Adipocyte (in vitro differentiated cells): ENCODE measurements around the gene SBF1.

ENCODE experiments used
- DNase-seq: peaks from one replicate; pipeline ENCODE4 v3.0.0-alpha.2; 2015; ENCODE audit warnings: low read depth
- H3K27me3 ChIP-seq: replicated peaks from 2 replicates; pipeline ENCODE4 v1.7.0; 2013; ENCODE audit warnings: mild to moderate bottlenecking, low read length, moderate library complexity; ENCODE audit not compliant: control insufficient read depth, insufficient read depth
- H3K36me3 ChIP-seq: 2 replicates; pipeline ENCODE4 v1.7.0; 2013; ENCODE audit warnings: low read length, mild to moderate bottlenecking, moderate library complexity; ENCODE audit not compliant: control insufficient read depth, insufficient read depth, severe bottlenecking
- H3K4me1 ChIP-seq: 2 replicates; pipeline ENCODE4 v1.7.0; 2013; ENCODE audit warnings: mild to moderate bottlenecking, low read length, moderate library complexity; ENCODE audit not compliant: control insufficient read depth, insufficient read depth
- H3K4me3 ChIP-seq: 2 replicates; pipeline ENCODE4 v1.7.0; 2013; ENCODE audit warnings: mild to moderate bottlenecking, low read length, moderate library complexity
- H3K9ac ChIP-seq: 2 replicates; pipeline ENCODE4 v1.7.0; 2013; ENCODE audit warnings: mild to moderate bottlenecking, low read length, moderate library complexity
- H3K9me3 ChIP-seq: 2 replicates; pipeline ENCODE4 v1.7.0; 2013; ENCODE audit warnings: mild to moderate bottlenecking, low read length, moderate library complexity; ENCODE audit not compliant: control insufficient read depth

The SBF1 gene

GRCh38 chr22:50425179-50425916 lies 49.5 kb downstream of the SBF1 start:
- no peak overlapping the region for H3K9ac ChIP-seq
- no peaks in the 10 kb centered on the region for H3K27me3 ChIP-seq
- H3K36me3 ChIP-seq: peaks cover 86% of the 10 kb centered on the region
- H3K4me1 ChIP-seq: no peaks in the 10 kb centered on the region
- DNase-seq: no peak
- H3K4me3 ChIP-seq: no peak overlapping the region
- H3K9me3 ChIP-seq: no peaks in the 10 kb centered on the region

- Histone ChIP-seq H3K27me3 (no peaks in the 10 kb centered on the region), H3K9ac (no peak overlapping the region), H3K4me3 (no peak overlapping the region), H3K36me3 (peaks cover 87% of the 10 kb centered on the region), H3K4me1 (no peaks in the 10 kb centered on the region), H3K9me3 (no peaks in the 10 kb centered on the region)
- no peak for DNase-seq
Measured at GRCh38 chr22:50423956-50424355, 50.9 kb downstream of the SBF1 start.

- Histone ChIP-seq H3K4me3 (no peak overlapping the region), H3K4me1 (no peaks in the 10 kb centered on the region), H3K36me3 (peaks cover 87% of the 10 kb centered on the region), H3K27me3 (no peaks in the 10 kb centered on the region), H3K9me3 (no peaks in the 10 kb centered on the region), H3K9ac (no peak overlapping the region)
- DNase-seq: no peak
Measured at GRCh38 chr22:50422961-50423815, 51.6 kb downstream of the SBF1 start.

GRCh38 chr22:50422046-50422445 lies 52.8 kb downstream of the SBF1 start:
- Histone ChIP-seq H3K4me3 (no peak overlapping the region), H3K9me3 (no peaks in the 10 kb centered on the region), H3K36me3 (peaks cover 88% of the 10 kb centered on the region), H3K9ac (no peak overlapping the region), H3K27me3 (no peaks in the 10 kb centered on the region), H3K4me1 (peaks cover 6% of the 10 kb centered on the region)
- no peak for DNase-seq

- Histone ChIP-seq H3K4me3 (no peak overlapping the region), H3K9ac (no peak overlapping the region), H3K36me3 (peaks cover 94% of the 10 kb centered on the region), H3K27me3 (no peaks in the 10 kb centered on the region), H3K9me3 (no peaks in the 10 kb centered on the region), H3K4me1 (peaks cover 9% of the 10 kb centered on the region)
- DNase-seq: no peak
Measured at GRCh38 chr22:50420581-50420980, 54.3 kb downstream of the SBF1 start.

- Histone ChIP-seq H3K9ac (no peak overlapping the region), H3K27me3 (no peaks in the 10 kb centered on the region), H3K4me3 (no peak overlapping the region), H3K4me1 (peaks cover 9% of the 10 kb centered on the region), H3K9me3 (no peaks in the 10 kb centered on the region), H3K36me3 (peaks cover 94% of the 10 kb centered on the region)
- DNase-seq: no peak
Measured at GRCh38 chr22:50420015-50420414, 54.8 kb downstream of the SBF1 start.

- Histone ChIP-seq H3K36me3 (peaks cover 96% of the 10 kb centered on the region), H3K4me3 (no peak overlapping the region), H3K4me1 (peaks cover 9% of the 10 kb centered on the region), H3K27me3 (no peaks in the 10 kb centered on the region), H3K9ac (no peak overlapping the region), H3K9me3 (no peaks in the 10 kb centered on the region)
- no peak for DNase-seq
Measured at GRCh38 chr22:50419116-50419515, 55.7 kb downstream of the SBF1 start.

- H3K9me3 ChIP-seq: no peaks in the 10 kb centered on the region
- no peaks in the 10 kb centered on the region for H3K27me3 ChIP-seq
- DNase-seq: no peak
- H3K4me1 ChIP-seq: peaks cover 9% of the 10 kb centered on the region
- no peak overlapping the region for H3K4me3 ChIP-seq
- peaks cover 92% of the 10 kb centered on the region for H3K36me3 ChIP-seq
- no peak overlapping the region for H3K9ac ChIP-seq
Measured at GRCh38 chr22:50418624-50419023, 56.2 kb downstream of the SBF1 start.

GRCh38 chr22:50417411-50418210 lies 57.2 kb downstream of the SBF1 start:
- no peak overlapping the region for H3K9ac ChIP-seq
- H3K4me3 ChIP-seq: no peak overlapping the region
- peaks cover 87% of the 10 kb centered on the region for H3K36me3 ChIP-seq
- H3K27me3 ChIP-seq: no peaks in the 10 kb centered on the region
- peaks cover 9% of the 10 kb centered on the region for H3K4me1 ChIP-seq
- H3K9me3 ChIP-seq: no peaks in the 10 kb centered on the region
- no peak for DNase-seq

- Histone ChIP-seq H3K27me3 (no peaks in the 10 kb centered on the region), H3K9me3 (no peaks in the 10 kb centered on the region), H3K36me3 (peaks cover 81% of the 10 kb centered on the region), H3K4me3 (no peak overlapping the region), H3K9ac (no peak overlapping the region), H3K4me1 (peaks cover 13% of the 10 kb centered on the region)
- no peak for DNase-seq
Measured at GRCh38 chr22:50416996-50417395, 57.8 kb downstream of the SBF1 start.

GRCh38 chr22:50415426-50415825 lies 59.4 kb downstream of the SBF1 start:
- Histone ChIP-seq H3K27me3 (no peaks in the 10 kb centered on the region), H3K4me1 (peaks cover 16% of the 10 kb centered on the region), H3K4me3 (no peak overlapping the region), H3K9ac (no peak overlapping the region), H3K36me3 (peaks cover 67% of the 10 kb centered on the region), H3K9me3 (no peaks in the 10 kb centered on the region)
- DNase-seq: no peak
